ENCODE measurements around the gene RPH3AL.

- TF ChIP-seq EGR1 (IDR thresholded peaks at IDR 0.05) (no peak), TAF1 (IDR thresholded peaks at IDR 0.05; ENCODE audit: low read depth) (no peak), MAX (IDR thresholded peaks at IDR 0.05) (no peak), CREB1 (IDR thresholded peaks at IDR 0.05; ENCODE audit: low read depth) (no peak), REST (IDR thresholded peaks at IDR 0.05; ENCODE audit: low read depth) (no peak), EP300 (IDR thresholded peaks at IDR 0.05; ENCODE audit: borderline replicate concordance) (no peak), FOXM1 (IDR thresholded peaks at IDR 0.05; ENCODE audit: borderline replicate concordance, low read depth) (no peak), NFIC (IDR thresholded peaks at IDR 0.05) (no peak), CEBPB (IDR thresholded peaks at IDR 0.05) (no peak), USF1 (IDR thresholded peaks at IDR 0.05) (no peak), RAD21 (IDR thresholded peaks at IDR 0.05; ENCODE audit: low read depth) (no peak)
Measured at GRCh38 chr17:395179-395578, 42.6 kb upstream of the RPH3AL start.

Data from Ishikawa (cell line).